ENCODE results near the gene POC5. TPM values are rescaled to one million over a fixed set of nuclear protein-coding genes. Genes with fewer than 3 reads are reported as not detected.

Gene POC5
- total RNA-seq, 1 experiment from 2014 or later = 12.7 TPM

- CTCF ChIA-PET = no interaction called here
- intact Hi-C loops (cut with micrococcal nuclease; ENCODE audit: unreplicated experiment) = no loop called here
- BruUV-seq (replicated peaks) = no TSS peak
- no peak for TF ChIP-seq CTCF (IDR thresholded peaks at IDR 0.05; ENCODE audit: insufficient read depth in 1 of 2, low read depth in 1 of 2, low read length in 1 of 2, severe bottlenecking in 1 of 2, unreplicated experiment in 1 of 2)
- no peaks in the 10 kb centered on the region for H3K4me1 ChIP-seq
- Mint-ChIP-seq H3K27ac (ENCODE audit: unreplicated experiment) (no peak overlapping the region), H3K9me3 (ENCODE audit: unreplicated experiment) (peaks cover 11% of the 10 kb centered on the region), H3K4me3 (ENCODE audit: unreplicated experiment) (no peak overlapping the region), H3K4me1 (ENCODE audit: low read depth, unreplicated experiment) (no peaks in the 10 kb centered on the region), H3K36me3 (ENCODE audit: insufficient read depth, unreplicated experiment) (no peaks in the 10 kb centered on the region), H3K27me3 (ENCODE audit: insufficient read depth, unreplicated experiment) (peaks cover 27% of the 10 kb centered on the region)
- no peaks in the 10 kb centered on the region for H3K27me3 ChIP-seq (replicated peaks; ENCODE audit: control insufficient read depth, insufficient read depth, low read length)
- H3K36me3 ChIP-seq (ENCODE audit: control insufficient read depth, insufficient read depth, low read length) = no peaks in the 10 kb centered on the region
- no peaks in the 10 kb centered on the region for H3K9me3 ChIP-seq
- DNase-seq = no peak
- H3K4me3 ChIP-seq (ENCODE audit: low read depth, low read length) = no peak overlapping the region
- POLR2A ChIA-PET = no interaction called here
Observed at GRCh38 chr5:75744355-75744754, 27.1 kb upstream of the POC5 start.

GRCh38 chr5:75736273-75736672, 19.0 kb upstream of the POC5 start:
- intact Hi-C loops (cut with micrococcal nuclease; ENCODE audit: unreplicated experiment) = loop anchor here (10.0 kb wide), 1 partner anchor 69 kb away; no protein-coding TSS in a partner anchor
- H3K36me3 Mint-ChIP-seq (ENCODE audit: insufficient read depth, unreplicated experiment) = no peaks in the 10 kb centered on the region
- no peak overlapping the region for H3K27ac Mint-ChIP-seq (ENCODE audit: unreplicated experiment)
- POLR2A ChIA-PET = no interaction called here
- no peaks in the 10 kb centered on the region; the same call in 1 of the 2 replicates for H3K27me3 ChIP-seq (replicated peaks; ENCODE audit: control insufficient read depth, insufficient read depth, low read length)
- H3K36me3 ChIP-seq (ENCODE audit: control insufficient read depth, insufficient read depth, low read length) = no peaks in the 10 kb centered on the region
- TF ChIP-seq CTCF (IDR thresholded peaks at IDR 0.05; ENCODE audit: insufficient read depth in 1 of 2, low read depth in 1 of 2, low read length in 1 of 2, severe bottlenecking in 1 of 2, unreplicated experiment in 1 of 2) = no peak
- DNase-seq = no peak
- no peaks in the 10 kb centered on the region for H3K4me1 ChIP-seq
- H3K4me3 ChIP-seq (ENCODE audit: low read depth, low read length) = no peak overlapping the region
- H3K9me3 ChIP-seq = no peaks in the 10 kb centered on the region
- CTCF ChIA-PET = interaction anchor here (1.6 kb wide), 1 partner anchor 439 kb away, joined by 23 read pairs; no protein-coding TSS in a partner anchor
- no peaks in the 10 kb centered on the region for H3K4me1 Mint-ChIP-seq (ENCODE audit: low read depth, unreplicated experiment)
- BruUV-seq (replicated peaks) = no TSS peak
- H3K27me3 Mint-ChIP-seq (ENCODE audit: insufficient read depth, unreplicated experiment) = peaks cover 14% of the 10 kb centered on the region
- peaks cover 7% of the 10 kb centered on the region for H3K9me3 Mint-ChIP-seq (ENCODE audit: unreplicated experiment)
- no peak overlapping the region for H3K4me3 Mint-ChIP-seq (ENCODE audit: unreplicated experiment)

DNA sequence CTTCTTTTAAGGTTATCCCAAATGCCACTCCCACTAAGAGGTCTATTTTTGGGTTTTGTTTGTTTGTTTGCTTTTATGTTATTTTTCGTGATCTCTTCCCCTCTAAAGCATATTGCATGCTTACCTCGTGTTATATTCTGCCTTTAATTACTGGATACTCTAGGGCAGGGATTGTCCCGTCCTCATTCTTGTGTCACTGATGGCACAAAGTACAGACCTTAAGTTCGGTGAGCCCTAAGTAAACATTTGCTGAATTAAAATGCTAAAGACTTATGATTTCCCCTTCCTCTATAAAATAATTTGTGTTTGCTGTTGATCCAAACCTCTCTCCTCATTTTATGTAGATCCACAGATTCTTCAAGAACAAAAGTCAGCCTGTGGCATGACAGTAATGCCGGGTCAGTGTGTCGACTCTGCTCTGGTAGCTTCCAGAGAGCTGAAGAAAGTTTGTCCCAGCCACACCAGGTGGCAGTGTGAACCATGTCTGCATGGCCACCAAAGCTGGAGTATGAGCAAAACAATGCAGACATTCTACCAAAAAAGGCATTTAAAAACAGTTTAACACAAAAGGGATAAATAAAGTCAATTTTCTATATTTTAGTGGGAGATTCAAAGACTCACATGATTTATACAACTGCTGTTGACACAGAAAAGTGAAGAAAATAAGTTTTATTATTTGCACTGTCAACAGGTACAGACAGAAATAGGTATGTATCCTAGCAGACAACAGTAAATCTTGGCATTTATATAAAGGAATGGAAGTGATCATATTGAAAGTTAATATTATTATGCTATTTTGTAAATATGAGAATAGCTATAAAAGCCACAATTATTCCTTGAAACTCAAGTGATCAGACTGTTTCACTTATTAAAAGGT, 17.9 kb upstream of the POC5 start:
- Mint-ChIP-seq H3K36me3 (ENCODE audit: insufficient read depth, unreplicated experiment) (no peaks in the 10 kb centered on the region), H3K4me3 (ENCODE audit: unreplicated experiment) (no peak overlapping the region), H3K9me3 (ENCODE audit: unreplicated experiment) (no peaks in the 10 kb centered on the region), H3K4me1 (ENCODE audit: low read depth, unreplicated experiment) (no peaks in the 10 kb centered on the region), H3K27me3 (ENCODE audit: insufficient read depth, unreplicated experiment) (peaks cover 7% of the 10 kb centered on the region), H3K27ac (ENCODE audit: unreplicated experiment) (no peak overlapping the region)
- CTCF ChIA-PET = interaction anchor here (0.6 to 1.6 kb wide), 8 partner anchors 12 to 521 kb away, joined by 3 to 23 read pairs (median 3); no protein-coding TSS in a partner anchor
- Histone ChIP-seq H3K4me1 (no peaks in the 10 kb centered on the region), H3K27me3 (replicated peaks; ENCODE audit: control insufficient read depth, insufficient read depth, low read length) (no peaks in the 10 kb centered on the region; the same call in 1 of the 2 replicates), H3K9me3 (no peaks in the 10 kb centered on the region), H3K36me3 (ENCODE audit: control insufficient read depth, insufficient read depth, low read length) (no peaks in the 10 kb centered on the region), H3K4me3 (ENCODE audit: low read depth, low read length) (no peak overlapping the region)
- POLR2A ChIA-PET = no interaction called here
- TF ChIP-seq CTCF (IDR thresholded peaks at IDR 0.05; ENCODE audit: insufficient read depth in 1 of 2, low read depth in 1 of 2, low read length in 1 of 2, severe bottlenecking in 1 of 2, unreplicated experiment in 1 of 2) = peak; percentile 59 to 80
- BruUV-seq (replicated peaks) = no TSS peak
- DNase-seq = peak; percentile 61 to 62
- intact Hi-C loops (cut with micrococcal nuclease; ENCODE audit: unreplicated experiment) = loop anchor here (1.0 to 10.0 kb wide), 3 partner anchors 70 to 521 kb away; no protein-coding TSS in a partner anchor

Data from Caco-2 (cell line).